Ishikawa (cell line): ENCODE results near the gene BTBD9.

Experiments
- CEBPB ChIP-seq: IDR thresholded peaks from 2 replicates; pipeline ENCODE4 v1.6.1; 2012
- CREB1 ChIP-seq: IDR thresholded peaks from 2 replicates; pipeline ENCODE4 v1.6.1; 2012; ENCODE audit warnings: low read depth
- EGR1 ChIP-seq: IDR thresholded peaks from 2 replicates; pipeline ENCODE4 v1.6.1; 2012
- EP300 ChIP-seq: IDR thresholded peaks from 2 replicates; pipeline ENCODE4 v1.6.1; 2012; ENCODE audit warnings: borderline replicate concordance
- FOXM1 ChIP-seq: IDR thresholded peaks from 2 replicates; pipeline ENCODE4 v1.6.1; 2012; ENCODE audit warnings: low read depth, borderline replicate concordance
- MAX ChIP-seq: IDR thresholded peaks from 2 replicates; pipeline ENCODE4 v1.6.1; 2012
- NFIC ChIP-seq: IDR thresholded peaks from 2 replicates; pipeline ENCODE4 v1.6.1; 2012
- RAD21 ChIP-seq: IDR thresholded peaks from 2 replicates; pipeline ENCODE4 v1.6.1; 2012; ENCODE audit warnings: low read depth
- REST ChIP-seq: IDR thresholded peaks from 2 replicates; pipeline ENCODE4 v1.6.1; 2012; ENCODE audit warnings: low read depth, mild to moderate bottlenecking
- TAF1 ChIP-seq: IDR thresholded peaks from 2 replicates; pipeline ENCODE4 v1.6.1; 2012; ENCODE audit warnings: low read depth, mild to moderate bottlenecking
- TCF12 ChIP-seq: IDR thresholded peaks from 2 replicates; pipeline ENCODE4 v1.6.1; 2012; ENCODE audit warnings: low read depth
- YY1 ChIP-seq: IDR thresholded peaks from 2 replicates; pipeline ENCODE4 v1.6.1; 2012; ENCODE audit warnings: low read depth
- ZBTB7A ChIP-seq: IDR thresholded peaks from 2 replicates; pipeline ENCODE4 v1.6.1; 2012; ENCODE audit warnings: low read depth
- TF ChIP-seq, protein P1 (sequence below): IDR thresholded peaks from 2 replicates; pipeline ENCODE4 v1.6.1; 2012

BTBD9 gene

GRCh38 chr6:38631186-38631783 is 8.4 kb downstream of the BTBD9 start:
- TF ChIP-seq, protein P1, sequence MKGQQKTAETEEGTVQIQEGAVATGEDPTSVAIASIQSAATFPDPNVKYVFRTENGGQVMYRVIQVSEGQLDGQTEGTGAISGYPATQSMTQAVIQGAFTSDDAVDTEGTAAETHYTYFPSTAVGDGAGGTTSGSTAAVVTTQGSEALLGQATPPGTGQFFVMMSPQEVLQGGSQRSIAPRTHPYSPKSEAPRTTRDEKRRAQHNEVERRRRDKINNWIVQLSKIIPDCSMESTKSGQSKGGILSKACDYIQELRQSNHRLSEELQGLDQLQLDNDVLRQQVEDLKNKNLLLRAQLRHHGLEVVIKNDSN: no peak
- TF ChIP-seq REST (no peak), NFIC (no peak), EGR1 (no peak)

- TF ChIP-seq, protein P1: no peak
- no peak for TF ChIP-seq YY1
- no peak for TF ChIP-seq EP300
- TF ChIP-seq FOXM1: no peak
These were observed 14.5 kb downstream of the BTBD9 start for GRCh38 chr6:38625217-38625616.

GRCh38 chr6:38617856-38618255 is 21.9 kb downstream of the BTBD9 start:
- TF ChIP-seq, protein P1: no peak
- TF ChIP-seq RAD21 (no peak), FOXM1 (no peak), CEBPB (no peak), TAF1 (no peak), EGR1 (no peak), CREB1 (no peak), EP300 (no peak), REST (no peak)

DNA sequence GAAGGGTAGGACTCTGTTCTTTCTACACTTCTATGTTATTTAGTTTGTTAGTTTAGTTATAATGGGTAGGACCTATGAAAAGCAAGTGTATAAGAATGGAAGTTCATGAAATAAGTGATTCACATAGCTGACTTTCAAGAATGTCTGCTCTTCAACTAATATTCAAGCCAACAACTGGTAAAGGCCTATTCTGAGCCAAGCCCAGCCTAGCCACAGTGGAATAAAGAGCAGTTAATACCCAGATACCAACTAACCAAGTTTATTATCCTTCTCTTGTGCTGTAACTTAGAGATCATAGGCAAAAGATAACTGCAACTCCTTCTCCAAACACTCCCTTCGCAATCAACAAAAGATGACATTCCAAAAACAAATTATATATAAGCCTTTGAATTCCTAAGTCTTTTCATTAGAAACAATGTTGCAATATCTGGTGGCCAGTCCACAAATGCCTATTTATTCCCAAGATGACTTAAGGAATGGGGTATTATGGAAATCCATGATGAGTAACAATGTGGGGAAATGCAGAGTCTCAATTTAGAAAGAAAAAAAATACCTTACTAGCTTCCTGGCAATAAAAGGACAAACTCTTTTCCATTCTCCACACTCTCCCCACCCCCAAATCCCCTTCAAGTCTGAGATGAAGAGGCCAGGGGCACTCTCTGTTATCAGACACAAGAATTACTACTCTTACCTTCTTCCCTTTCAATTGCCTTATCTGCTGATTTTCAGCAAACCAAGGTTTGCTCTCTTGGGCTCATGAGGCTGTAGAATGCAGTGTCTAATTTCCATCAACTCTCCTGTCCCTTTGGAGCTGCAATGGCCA is 27.4 kb downstream of the BTBD9 start:
- TF ChIP-seq TCF12: no peak
- no peak for TF ChIP-seq CEBPB
- no peak for TF ChIP-seq CREB1
- no peak for TF ChIP-seq REST

GRCh38 chr6:38610050-38610625 is 29.6 kb downstream of the BTBD9 start:
- TF ChIP-seq, protein P1: no peak
- no peak for TF ChIP-seq EP300
- no peak for TF ChIP-seq REST
- no peak for TF ChIP-seq RAD21
- no peak for TF ChIP-seq MAX
- TF ChIP-seq EGR1: no peak
- no peak for TF ChIP-seq ZBTB7A
- TF ChIP-seq YY1: no peak
- no peak for TF ChIP-seq TAF1
- no peak for TF ChIP-seq FOXM1
- TF ChIP-seq CREB1: no peak
